Heart left ventricle (tissue), 16 donors: ENCODE measurements around the gene VPS26A. TPM values are rescaled to one million over a fixed set of nuclear protein-coding genes. Genes with fewer than 3 reads are reported as not detected.
A peak's percentile ranks its signal among the peaks of the same experiment; 100 is the strongest.

Experiments
- ATAC-seq, 4 donors: fragments of 200-7000 bp; cut with Tn5 transposase; one replicate each; pipeline ENCODE4 v1.9.1; 2020 to 2022; ENCODE audit warnings: moderate library complexity in 4 of 4, mild to moderate bottlenecking in 3 of 4, moderate number of reproducible peaks in 1 of 4
- DNase-seq, 5 donors: peaks; one replicate each; pipeline ENCODE4 v3.0.0-alpha.2; 2020
- H3K27ac ChIP-seq, 12 donors: fragments of 200-600 bp; sonication (generic) in 4 of 12; one replicate each; pipeline versions ENCODE4 v1.5.0 to v1.8.0; 2016 to 2022; ENCODE audit warnings: mild to moderate bottlenecking in 2 of 12
- H3K27me3 ChIP-seq, 9 donors: fragments of 200-600 bp; sonication (generic) in 2 of 9; one replicate each; pipeline versions ENCODE4 v1.5.1 to v1.8.0; 2016 to 2022; ENCODE audit warnings: mild to moderate bottlenecking in 3 of 9
- H3K36me3 ChIP-seq, 9 donors: fragments of 200-600 bp; sonication (generic) in 2 of 9; one replicate each; pipeline versions ENCODE4 v1.5.0 to v1.8.0; 2018 to 2022; ENCODE audit warnings: mild to moderate bottlenecking in 2 of 9
- H3K4me1 ChIP-seq, 12 donors: fragments of 200-600 bp; sonication (generic) in 4 of 12; one replicate each; pipeline versions ENCODE4 v1.5.0 to v1.8.0; 2016 to 2022; ENCODE audit warnings: mild to moderate bottlenecking in 3 of 12
- H3K4me3 ChIP-seq, 12 donors: fragments of 200-600 bp; sonication (generic) in 4 of 12; one replicate each; pipeline versions ENCODE4 v1.5.0 to v1.8.0; 2017 to 2022; ENCODE audit warnings: mild to moderate bottlenecking in 9 of 12, moderate library complexity in 4 of 12
- H3K9me3 ChIP-seq, 12 donors: fragments of 200-600 bp; sonication (generic) in 4 of 12; one replicate each; pipeline versions ENCODE4 v1.5.0 to v1.8.0; 2016 to 2022; ENCODE audit warnings: mild to moderate bottlenecking in 1 of 12
- CTCF ChIP-seq, 12 donors: fragments of 200-600 bp; sonication (generic) in 4 of 12; IDR thresholded peaks; one replicate each; pipeline versions ENCODE4 v1.5.0 to v1.8.0; 2018 to 2022; ENCODE audit warnings: antibody characterized with exemption in 12 of 12, mild to moderate bottlenecking in 5 of 12
- POLR2A ChIP-seq, 2 donors: fragments of 450-650 bp; IDR thresholded peaks; one replicate each; pipeline ENCODE4 v1.6.1; 2017; ENCODE audit warnings: antibody characterized with exemption in 2 of 2, mild to moderate bottlenecking in 2 of 2, moderate library complexity in 2 of 2
- WGBS, 4 donors: extraction: QIAGEN DNeasy Blood & Tissue Kit in 2 of 4; methylation state at CpG; one replicate each; pipeline versions ENCODE4 v1.1.5 to v1.1.7; 2013 to 2018; 5-methylcytosine and 5-hydroxymethylcytosine counted together
- intact Hi-C, 10 donors: fragments of 100-400 bp; cut with DNase I; formaldehyde crosslinking; loops; one replicate each; pipeline versions ENCODE4 v1.11.1 to v1.14.2; 2022
- polyA plus RNA-seq, 2 donors: library from polyadenylated mRNA; stranded (reverse); fragments of 200-250 nt; gene quantifications; one replicate each; pipeline ENCODE4 v1.2.3, GENCODE V29; 2013
- total RNA-seq, 9 donors: library from RNA; depleted of rRNA in 2 of 9; stranded (reverse); fragments of >200 nt in 2 of 9; fragmentation: NEBNext Ultra II Directional in 3 of 9; extraction: Animal tissue kit (Norgen Biotek cat#: 25700) in 3 of 9; gene quantifications; one replicate each; pipeline versions ENCODE4 v1.1.0 to v1.2.4, GENCODE V29; 2016 to 2023
- donor health status: ischemic (EF 13 %, LVEDD 7.1; RV severe dilation, severe dysfunction).
- donor health status: healthy with polysubstance abuse.
- donor health status: DM: no; HTN: yes; CAD: no.
- donor health status: DM: no; HTN: no; CAD: no.
- donor health status: ischemic (EF 25% LVEDD 6.9; RV normal size, moderate dysfunction).
- donor health status: ischemic (EF 25% LVEDD 5.7; RV mildly dilated, moderate dysfunction).
- donor health status: healthy.
- donor health status: DM: yes; HTN: yes; CAD: no.
- donor health status: ischemic (EF 35%, LVEDD 5.7; RV mildly dilated, moderate dysfunction).
- donor health status: nonischemic (EF 11% LVEDD 7.7; RV severe dilation, severe dysfunction).
- donor health status: DM: yes; HTN: yes; CAD: no.
- donor health status: PGD.
- donor health status: ischemic (EF 29% LVEDD 5.4; RV normal size, mild dysfunction).
- donor health status: nonischemic (EF 23%, LVEDD 6.1; RV moderate dilation, normal function).

The VPS26A gene
- total and polyA plus RNA-seq, 11 donors: 15.5 to 42.3 (median 34.4) TPM

GRCh38 chr10:69103784-69104183, 20.2 kb upstream of the VPS26A start:
- no peak for TF ChIP-seq CTCF (IDR thresholded peaks at IDR 0.05)
- no peak for TF ChIP-seq POLR2A (IDR thresholded peaks at IDR 0.05)
- 49 to 65% (median 59%) methylated on average over 7 of the region's 7 CpGs for WGBS, 4 donors
- Histone ChIP-seq H3K4me3 (no peak overlapping the region), H3K9me3 (no peaks in the 10 kb centered on the region), H3K27ac (peak overlapping the region in 2 of 12 donors; percentile 27), H3K36me3 (peaks cover 0 to 56% (median 14%) of the 10 kb centered on the region in 9 donors), H3K4me1 (peaks cover 0 to 33% (median 0%) of the 10 kb centered on the region in 12 donors), H3K27me3 (no peaks in the 10 kb centered on the region)
- intact Hi-C loops: no loop called here
- DNase-seq (no peak), ATAC-seq (peak in 2 of 4 donors; percentile 46 to 63)

GRCh38 chr10:69104994-69105790, 18.8 kb upstream of the VPS26A start:
- peaks cover 0 to 27% (median 0%) of the 10 kb centered on the region in 12 donors for H3K4me1 ChIP-seq
- intact Hi-C loops: no loop called here
- ATAC-seq: no peak
- no peaks in the 10 kb centered on the region for H3K9me3 ChIP-seq
- peaks cover 0 to 42% (median 14%) of the 10 kb centered on the region in 9 donors for H3K36me3 ChIP-seq
- H3K4me3 ChIP-seq: no peak overlapping the region
- no peaks in the 10 kb centered on the region for H3K27me3 ChIP-seq
- no peak for TF ChIP-seq POLR2A (IDR thresholded peaks at IDR 0.05)
- TF ChIP-seq CTCF (IDR thresholded peaks at IDR 0.05): no peak
- H3K27ac ChIP-seq: no peak overlapping the region
- DNase-seq: no peak
- WGBS, 4 donors: 96 to 100% (median 99%) methylated on average over 1 of the region's 1 CpG

- no peak for TF ChIP-seq POLR2A (IDR thresholded peaks at IDR 0.05)
- no peak for TF ChIP-seq CTCF (IDR thresholded peaks at IDR 0.05)
- Histone ChIP-seq H3K27me3 (no peaks in the 10 kb centered on the region), H3K36me3 (peaks cover 0 to 30% (median 14%) of the 10 kb centered on the region in 9 donors), H3K9me3 (no peaks in the 10 kb centered on the region), H3K4me1 (peaks cover 0 to 8% (median 0%) of the 10 kb centered on the region in 12 donors), H3K4me3 (no peak overlapping the region), H3K27ac (no peak overlapping the region)
- ATAC-seq: peak in 2 of 4 donors; percentile 17 to 26
- DNase-seq: no peak
- intact Hi-C loops: no loop called here
These were observed 16.8 kb upstream of the VPS26A start for GRCh38 chr10:69107176-69107490.

- DNase-seq: no peak
- no peaks in the 10 kb centered on the region for H3K27me3 ChIP-seq
- no peak overlapping the region for H3K4me3 ChIP-seq
- H3K36me3 ChIP-seq: peaks cover 0 to 28% (median 13%) of the 10 kb centered on the region in 9 donors
- WGBS, 4 donors: 85 to 96% (median 96%) methylated on average over 2 of the region's 2 CpGs
- TF ChIP-seq CTCF (IDR thresholded peaks at IDR 0.05) (no peak), POLR2A (IDR thresholded peaks at IDR 0.05) (no peak)
- H3K27ac ChIP-seq: no peak overlapping the region
- intact Hi-C loops: no loop called here
- H3K4me1 ChIP-seq: peaks cover 0 to 3% (median 0%) of the 10 kb centered on the region in 12 donors
- no peaks in the 10 kb centered on the region for H3K9me3 ChIP-seq
- no peak for ATAC-seq
These were observed 16.3 kb upstream of the VPS26A start for GRCh38 chr10:69107699-69108098.
